GM12891 (cell line): ENCODE measurements around the gene PTPRJ.

Experiments used
- DNase-seq: peaks from one replicate; pipeline ENCODE4 v3.0.0; 2011; ENCODE audit warnings: low spot score; ENCODE audit not compliant: insufficient read length
- FAIRE-seq: peaks from 2 replicates; lab custom pipeline; 2011; peaks lifted over from hg19 to GRCh38; lab: Jason Lieb, UNC
- PAX5 ChIP-seq: IDR thresholded peaks from 2 replicates; pipeline ENCODE4 v1.6.1; 2011; ENCODE audit warnings: low read length, moderate library complexity, mild to moderate bottlenecking; ENCODE audit not compliant: insufficient read depth, severe bottlenecking
- POLR2A ChIP-seq: IDR thresholded peaks from 2 replicates; pipeline ENCODE4 v1.6.1; 2011; ENCODE audit warnings: low read depth, low read length, control low read depth
- POLR2AphosphoS5 ChIP-seq: IDR thresholded peaks from 2 replicates; pipeline ENCODE4 v1.6.1; 2011; ENCODE audit warnings: low read depth, low read length, control low read depth
- POU2F2 ChIP-seq: IDR thresholded peaks from 2 replicates; pipeline ENCODE4 v1.6.1; 2011; ENCODE audit warnings: low read depth, mild to moderate bottlenecking, control low read depth, low read length, moderate library complexity
- SPI1 ChIP-seq: IDR thresholded peaks from 2 replicates; pipeline ENCODE4 v1.6.1; 2011; ENCODE audit warnings: low read depth, low read length, control low read depth
- TAF1 ChIP-seq: IDR thresholded peaks from 2 replicates; pipeline ENCODE4 v1.6.1; 2011; ENCODE audit warnings: low read depth, low read length, control low read depth

PTPRJ gene

GRCh38 chr11:48005831-48006270 lies 25.5 kb downstream of the PTPRJ start:
- TF ChIP-seq POU2F2: no peak
- no peak for DNase-seq
- peak; percentile 64 for FAIRE-seq

DNA sequence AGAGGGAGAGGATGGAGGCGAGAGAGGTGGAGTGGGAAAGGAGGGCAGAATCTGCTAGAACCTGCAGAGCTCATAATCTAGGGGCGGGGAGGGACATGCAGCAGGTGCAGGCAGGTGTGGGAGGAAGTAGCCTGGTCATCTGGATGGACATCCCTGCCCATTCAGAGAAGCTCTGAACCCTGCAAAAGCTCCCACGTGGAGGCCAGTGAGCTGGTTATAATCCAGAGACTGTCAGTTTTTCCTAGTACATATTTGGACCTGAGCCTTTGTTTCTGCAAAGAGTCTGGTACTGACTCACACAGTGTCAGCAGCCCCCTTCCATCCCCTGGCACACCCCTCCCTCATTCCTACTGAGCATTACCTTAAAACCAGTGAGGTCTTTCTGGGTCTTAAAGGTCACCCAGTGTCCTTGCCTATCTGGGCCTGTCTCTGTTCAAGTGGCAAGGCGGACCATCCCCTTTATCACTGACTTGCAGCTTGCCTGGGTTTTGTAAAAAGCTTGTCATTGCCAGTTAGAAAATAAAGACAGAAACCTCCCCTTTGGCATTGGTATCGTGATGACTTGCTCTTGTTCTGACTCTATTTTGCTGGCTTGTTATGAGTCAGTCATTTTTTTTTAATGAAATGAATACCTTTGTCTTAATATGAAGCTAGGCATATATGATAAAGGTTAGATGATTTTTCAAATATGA lies 26.1 kb downstream of the PTPRJ start:
- TF ChIP-seq POU2F2 (peak; percentile 44; the same call in 1 of the 2 replicates), POLR2A (no peak), PAX5 (peak; percentile 18)
- FAIRE-seq (peak; percentile 56), DNase-seq (no peak)

DNA sequence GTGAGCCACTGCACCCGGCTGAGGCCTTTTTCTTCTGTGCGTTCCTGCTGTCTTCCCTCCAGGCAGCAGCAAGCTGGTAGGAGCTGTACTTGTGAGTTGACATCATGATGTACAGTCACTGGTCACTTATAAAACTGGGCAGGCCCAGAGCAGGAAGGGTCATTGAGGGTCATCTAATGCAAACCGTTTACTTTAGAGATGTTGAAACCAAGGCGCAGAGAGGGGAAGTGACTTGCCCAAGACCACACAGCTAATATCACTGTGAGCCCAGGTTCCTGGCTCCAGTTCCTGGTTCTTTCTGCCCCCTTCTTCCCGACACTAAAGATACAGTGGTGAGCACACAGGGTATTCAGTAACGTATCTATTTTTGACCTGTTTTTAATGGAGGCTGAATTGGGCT lies 27.3 kb downstream of the PTPRJ start:
- no peak for DNase-seq
- TF ChIP-seq PAX5 (no peak), SPI1 (peak; percentile 50; the same call in 1 of the 2 replicates)
- no peak for FAIRE-seq

DNA sequence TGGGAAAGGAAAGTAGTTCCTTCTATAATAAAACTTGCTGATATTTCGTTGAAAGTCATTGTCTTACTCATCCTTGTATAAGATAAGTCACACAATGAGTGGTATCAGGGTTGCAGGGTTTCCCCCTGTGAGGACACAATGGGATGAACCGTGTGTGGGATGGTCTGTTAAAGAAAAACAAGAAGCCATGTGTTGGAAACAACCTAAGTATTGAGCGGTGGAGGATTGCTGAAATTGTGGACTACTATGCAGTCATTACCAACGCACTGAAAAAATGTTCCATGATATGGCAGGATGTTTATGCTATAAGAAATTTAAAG lies 28.6 kb downstream of the PTPRJ start:
- no peak for DNase-seq
- peak; percentile 48 for FAIRE-seq
- TF ChIP-seq POLR2A (no peak), PAX5 (no peak), SPI1 (no peak), POLR2AphosphoS5 (no peak), POU2F2 (no peak), TAF1 (no peak)

DNA sequence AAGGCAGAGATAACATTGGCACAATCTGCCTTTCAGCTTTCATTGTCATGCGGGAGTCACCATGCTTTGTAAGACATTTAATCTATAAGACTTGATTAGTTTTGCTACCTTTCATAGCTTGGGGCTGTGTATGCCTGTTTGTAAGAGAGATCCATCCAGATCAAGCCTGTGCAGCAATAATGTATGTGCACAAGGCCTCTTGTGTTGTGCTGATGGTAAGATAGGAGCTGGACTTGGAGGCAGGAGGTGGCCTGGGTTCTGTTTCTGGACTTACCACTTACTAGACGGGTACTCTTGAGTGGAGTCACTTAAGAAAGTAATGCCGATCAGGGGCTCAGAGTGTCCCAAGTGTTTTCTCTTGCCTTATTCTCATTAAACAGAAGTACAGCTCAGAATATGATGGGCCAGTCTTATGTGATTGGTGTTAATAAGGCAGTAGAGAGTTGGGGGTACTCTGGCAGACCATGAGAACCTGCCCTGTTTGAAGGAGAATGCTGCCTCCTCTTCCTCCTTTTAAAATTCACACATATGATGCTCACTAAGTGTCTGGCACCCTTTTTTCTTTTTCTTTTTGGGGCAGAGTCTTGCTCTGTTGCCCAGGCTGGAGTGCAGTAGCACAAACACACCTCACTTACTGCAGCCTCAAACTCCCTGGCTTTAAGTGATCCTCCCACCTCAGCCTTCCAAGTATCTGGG lies 30.9 kb downstream of the PTPRJ start:
- DNase-seq: no peak
- no peak for FAIRE-seq
- TF ChIP-seq PAX5 (no peak), POLR2AphosphoS5 (no peak), POLR2A (no peak), SPI1 (no peak), POU2F2 (no peak), TAF1 (no peak)

- TF ChIP-seq POLR2AphosphoS5 (no peak), TAF1 (no peak)
- FAIRE-seq (no peak), DNase-seq (no peak)
Observed at GRCh38 chr11:48011798-48012391, 31.5 kb downstream of the PTPRJ start.

GRCh38 chr11:48013269-48013901 lies 33.0 kb downstream of the PTPRJ start:
- no peak for DNase-seq
- peak; percentile 65 for FAIRE-seq
- TF ChIP-seq POU2F2 (no peak), POLR2AphosphoS5 (no peak), TAF1 (no peak), SPI1 (no peak), POLR2A (no peak), PAX5 (no peak)

DNA sequence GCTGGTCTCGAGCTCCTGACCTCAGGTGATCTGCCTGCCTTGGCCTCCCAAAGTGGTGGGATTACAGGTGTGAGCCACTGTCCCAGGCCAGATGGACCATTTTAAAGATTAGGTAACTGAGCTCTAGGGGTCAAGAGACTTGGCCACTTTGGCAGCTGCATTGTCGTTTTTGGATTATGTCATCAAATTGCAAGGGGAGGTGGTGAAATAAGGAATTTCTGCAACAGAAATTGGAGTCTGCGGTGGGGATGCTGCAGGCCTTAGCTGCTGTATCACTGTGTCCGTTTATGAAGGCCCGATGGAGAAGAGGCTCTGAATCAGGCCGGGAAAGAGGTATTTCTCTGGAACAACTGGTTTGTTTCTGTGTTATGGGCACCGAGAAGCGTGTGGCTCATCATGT lies 34.6 kb downstream of the PTPRJ start:
- no peak for FAIRE-seq
- no peak for DNase-seq
- TF ChIP-seq PAX5 (no peak), SPI1 (no peak), POU2F2 (no peak), POLR2A (no peak), POLR2AphosphoS5 (no peak), TAF1 (no peak)

DNA sequence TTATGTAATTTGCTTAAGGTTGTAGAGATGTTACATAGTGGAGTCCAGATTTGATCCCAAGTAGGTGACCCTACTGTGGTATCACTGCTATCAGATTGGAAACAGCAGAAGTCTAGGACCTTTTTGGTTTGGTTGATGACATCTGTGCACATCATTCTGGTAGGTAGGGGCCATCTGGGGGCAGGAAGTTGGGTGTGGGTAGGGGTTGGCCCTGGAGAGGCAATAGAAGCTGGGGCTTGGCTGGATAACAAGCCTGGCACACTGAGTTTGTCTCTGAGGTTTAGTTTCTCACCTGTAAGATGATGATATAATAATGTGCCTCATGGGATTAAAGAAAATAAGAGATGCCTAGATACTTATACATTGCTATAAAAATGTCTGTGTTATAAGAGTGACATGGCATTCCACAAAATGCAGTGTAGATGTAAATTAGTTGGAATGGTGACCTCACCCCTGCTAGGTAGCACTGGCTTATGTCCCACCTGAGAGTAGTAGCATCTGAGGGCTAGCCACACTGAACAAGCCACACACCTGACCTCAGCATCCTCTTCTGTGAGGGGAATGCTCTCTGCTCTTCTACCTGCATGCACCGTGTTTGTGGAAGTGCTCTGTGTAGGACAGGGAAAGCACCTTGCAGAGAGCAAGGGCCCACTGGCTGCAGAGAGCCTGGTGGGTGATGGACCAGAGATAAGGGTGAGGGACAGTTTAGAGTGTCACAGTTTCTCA lies 36.9 kb downstream of the PTPRJ start:
- DNase-seq (no peak), FAIRE-seq (peak; percentile 55)

More for the DNA sequence above, 36.9 kb downstream of the PTPRJ start:
- no peak for TF ChIP-seq POLR2AphosphoS5
- TF ChIP-seq POLR2A: no peak
- TF ChIP-seq TAF1: no peak
- no peak for TF ChIP-seq POU2F2
- TF ChIP-seq PAX5: no peak
- 0 out of 2 replicates have a peak, but pooled peaks have one; percentile 21 for TF ChIP-seq SPI1
